Panc1 (cell line): ENCODE data around the gene ADPRHL1. TPM values are rescaled to one million over a fixed set of nuclear protein-coding genes. Genes with fewer than 3 reads are reported as not detected.

ENCODE experiments used
- ATAC-seq: fragments of 200-7000 bp; cut with Tn5 transposase; 2 replicates; pipeline ENCODE4 v1.9.1; 2020; ENCODE audit warnings: mild to moderate bottlenecking, moderate library complexity
- BruUV-seq: library from RNA; stranded (reverse); fragments of 400-500 nt; replicated peaks from 2 replicates; lab custom pipeline; 2021; lab: Mats Ljungman, UMichigan
- CTCF ChIA-PET: fragments of 300-600 bp; sonication (Branson Sonifier 250); formaldehyde crosslinking; loops from one replicate; lab custom pipeline; 2022; ENCODE audit warnings: antibody characterized with exemption; lab: Charles Lee
- POLR2A ChIA-PET: fragments of 300-600 bp; sonication (Branson Sonifier 250); formaldehyde crosslinking; loops from one replicate; lab custom pipeline; 2022; ENCODE audit warnings: antibody characterized with exemption; lab: Charles Lee
- DNase-seq: peaks from one replicate; pipeline ENCODE4 v3.0.0-alpha.2; 2010; ENCODE audit warnings: low read depth, low spot score
- H3K27ac ChIP-seq: 2 replicates; pipeline ENCODE4 v1.5.1; 2011; ENCODE audit warnings: mild to moderate bottlenecking, low read length, inconsistent platforms
- H3K27me3 ChIP-seq: fragments of 200-500 bp; sonication (Bioruptor generic); 2 replicates; pipeline ENCODE4 v1.6.0; 2014; ENCODE audit warnings: low read length, inconsistent platforms; ENCODE audit not compliant: control insufficient read depth, insufficient read depth
- H3K36me3 ChIP-seq: fragments of 200-500 bp; sonication (Bioruptor generic); 2 replicates; pipeline ENCODE4 v1.5.1; 2014; ENCODE audit warnings: inconsistent platforms, mild to moderate bottlenecking, low read length, moderate library complexity; ENCODE audit not compliant: control insufficient read depth, insufficient read depth
- H3K4me1 ChIP-seq: 2 replicates; pipeline ENCODE4 v1.5.1; 2011; ENCODE audit warnings: inconsistent platforms, mild to moderate bottlenecking, low read length, moderate library complexity; ENCODE audit not compliant: control insufficient read depth, insufficient read depth
- H3K4me3 ChIP-seq, 2 experiments: 2 replicates each; pipeline ENCODE4 v1.5.1; 2011 to 2012; ENCODE audit warnings: low read depth in 2 of 2, low read length in 2 of 2, mild to moderate bottlenecking in 2 of 2, inconsistent platforms in 1 of 2, moderate library complexity in 1 of 2
- H3K9me3 ChIP-seq: fragments of 200-500 bp; sonication (Bioruptor generic); 2 replicates; pipeline ENCODE4 v1.5.1; 2014; ENCODE audit warnings: low read depth, mild to moderate bottlenecking, inconsistent platforms, low read length, moderate library complexity; ENCODE audit not compliant: control insufficient read depth, insufficient read depth
- POLR2AphosphoS5 ChIP-seq: IDR thresholded peaks from 2 replicates; pipeline ENCODE4 v1.6.1; 2012; ENCODE audit warnings: mild to moderate bottlenecking, low read depth, low read length, moderate library complexity
- SIN3A ChIP-seq: IDR thresholded peaks from 2 replicates; pipeline ENCODE4 v1.6.1; 2012; ENCODE audit warnings: low read depth, mild to moderate bottlenecking, low read length, moderate library complexity, borderline replicate concordance; ENCODE audit not compliant: insufficient read depth
- TCF7L2 ChIP-seq: IDR thresholded peaks from 2 replicates; pipeline ENCODE4 v1.6.1; 2011; ENCODE audit warnings: mild to moderate bottlenecking, low read depth, low read length, inconsistent platforms
- in situ Hi-C: cut with HindIII; loops from 2 replicates; pipeline ENCODE4 v1.10.0; 2016; ENCODE audit warnings: low sequenced_read_pairs, low pct_unique_long_range_greater_than_20kb
- intact Hi-C: fragments of 100-400 bp; cut with micrococcal nuclease; formaldehyde crosslinking; loops from one replicate; pipeline ENCODE4 v1.10.0; 2022; ENCODE audit not compliant: unreplicated experiment
- total RNA-seq: library from RNA; stranded (reverse); gene quantifications from one replicate; pipeline ENCODE4 v1.2.1, GENCODE V29; 2021; ENCODE audit not compliant: unreplicated experiment
- TF ChIP-seq, protein P1 (sequence below), 2 experiments: IDR thresholded peaks; 2 replicates each; pipeline ENCODE4 v1.6.1; 2011 to 2012; ENCODE audit warnings: low read depth in 2 of 2, control low read depth in 1 of 2, low read length in 1 of 2, mild to moderate bottlenecking in 1 of 2, moderate library complexity in 1 of 2; ENCODE audit not compliant: insufficient read depth in 1 of 2
- TF ChIP-seq, protein P2 (sequence below): fragments of 450-650 bp; IDR thresholded peaks from 2 replicates; pipeline ENCODE4 v1.5.1; 2017; ENCODE audit warnings: mild to moderate bottlenecking

ADPRHL1 gene
- total RNA-seq, 1 experiment from 2014 or later = 4.8 TPM

DNA sequence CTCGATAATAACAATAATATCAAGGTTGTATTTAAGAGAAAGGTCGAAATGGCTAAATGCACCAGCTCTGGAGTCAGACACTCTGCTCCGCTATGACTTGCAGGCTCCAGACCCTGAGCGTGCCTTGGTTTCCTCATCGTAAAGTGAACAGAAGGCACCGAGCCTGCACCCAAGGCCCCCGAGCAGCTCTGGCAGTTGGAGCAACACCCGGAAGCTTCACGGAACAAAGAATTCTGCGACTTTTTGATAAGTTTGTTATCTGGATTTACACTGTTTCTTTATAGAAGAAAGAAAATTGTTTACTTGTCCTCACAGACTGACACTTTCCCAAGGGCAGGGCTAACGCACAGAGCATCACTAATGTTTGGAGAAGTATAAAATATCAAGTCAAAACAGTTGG is 93.7 kb downstream of the ADPRHL1 start:
- in situ Hi-C loops (no loop called here), intact Hi-C loops (no loop called here)
- Histone ChIP-seq H3K4me1 (no peaks in the 10 kb centered on the region), H3K9me3 (no peaks in the 10 kb centered on the region), H3K4me3 (no peak overlapping the region), H3K27me3 (no peaks in the 10 kb centered on the region), H3K36me3 (no peaks in the 10 kb centered on the region; the same call in 1 of the 2 replicates), H3K27ac (no peak overlapping the region)
- BruUV-seq = no TSS peak
- ChIA-PET POLR2A (no interaction called here), CTCF (no interaction called here)
- DNase-seq = no peak
- no peak for ATAC-seq
- no peak for TF ChIP-seq POLR2AphosphoS5
- TF ChIP-seq, protein P1, sequence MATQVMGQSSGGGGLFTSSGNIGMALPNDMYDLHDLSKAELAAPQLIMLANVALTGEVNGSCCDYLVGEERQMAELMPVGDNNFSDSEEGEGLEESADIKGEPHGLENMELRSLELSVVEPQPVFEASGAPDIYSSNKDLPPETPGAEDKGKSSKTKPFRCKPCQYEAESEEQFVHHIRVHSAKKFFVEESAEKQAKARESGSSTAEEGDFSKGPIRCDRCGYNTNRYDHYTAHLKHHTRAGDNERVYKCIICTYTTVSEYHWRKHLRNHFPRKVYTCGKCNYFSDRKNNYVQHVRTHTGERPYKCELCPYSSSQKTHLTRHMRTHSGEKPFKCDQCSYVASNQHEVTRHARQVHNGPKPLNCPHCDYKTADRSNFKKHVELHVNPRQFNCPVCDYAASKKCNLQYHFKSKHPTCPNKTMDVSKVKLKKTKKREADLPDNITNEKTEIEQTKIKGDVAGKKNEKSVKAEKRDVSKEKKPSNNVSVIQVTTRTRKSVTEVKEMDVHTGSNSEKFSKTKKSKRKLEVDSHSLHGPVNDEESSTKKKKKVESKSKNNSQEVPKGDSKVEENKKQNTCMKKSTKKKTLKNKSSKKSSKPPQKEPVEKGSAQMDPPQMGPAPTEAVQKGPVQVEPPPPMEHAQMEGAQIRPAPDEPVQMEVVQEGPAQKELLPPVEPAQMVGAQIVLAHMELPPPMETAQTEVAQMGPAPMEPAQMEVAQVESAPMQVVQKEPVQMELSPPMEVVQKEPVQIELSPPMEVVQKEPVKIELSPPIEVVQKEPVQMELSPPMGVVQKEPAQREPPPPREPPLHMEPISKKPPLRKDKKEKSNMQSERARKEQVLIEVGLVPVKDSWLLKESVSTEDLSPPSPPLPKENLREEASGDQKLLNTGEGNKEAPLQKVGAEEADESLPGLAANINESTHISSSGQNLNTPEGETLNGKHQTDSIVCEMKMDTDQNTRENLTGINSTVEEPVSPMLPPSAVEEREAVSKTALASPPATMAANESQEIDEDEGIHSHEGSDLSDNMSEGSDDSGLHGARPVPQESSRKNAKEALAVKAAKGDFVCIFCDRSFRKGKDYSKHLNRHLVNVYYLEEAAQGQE (IDR thresholded peaks at IDR 0.05; ENCODE audit: insufficient read depth in 1 of 2, low read depth in 2 of 2, low read length in 1 of 2) = no peak
- TF ChIP-seq, protein P2, sequence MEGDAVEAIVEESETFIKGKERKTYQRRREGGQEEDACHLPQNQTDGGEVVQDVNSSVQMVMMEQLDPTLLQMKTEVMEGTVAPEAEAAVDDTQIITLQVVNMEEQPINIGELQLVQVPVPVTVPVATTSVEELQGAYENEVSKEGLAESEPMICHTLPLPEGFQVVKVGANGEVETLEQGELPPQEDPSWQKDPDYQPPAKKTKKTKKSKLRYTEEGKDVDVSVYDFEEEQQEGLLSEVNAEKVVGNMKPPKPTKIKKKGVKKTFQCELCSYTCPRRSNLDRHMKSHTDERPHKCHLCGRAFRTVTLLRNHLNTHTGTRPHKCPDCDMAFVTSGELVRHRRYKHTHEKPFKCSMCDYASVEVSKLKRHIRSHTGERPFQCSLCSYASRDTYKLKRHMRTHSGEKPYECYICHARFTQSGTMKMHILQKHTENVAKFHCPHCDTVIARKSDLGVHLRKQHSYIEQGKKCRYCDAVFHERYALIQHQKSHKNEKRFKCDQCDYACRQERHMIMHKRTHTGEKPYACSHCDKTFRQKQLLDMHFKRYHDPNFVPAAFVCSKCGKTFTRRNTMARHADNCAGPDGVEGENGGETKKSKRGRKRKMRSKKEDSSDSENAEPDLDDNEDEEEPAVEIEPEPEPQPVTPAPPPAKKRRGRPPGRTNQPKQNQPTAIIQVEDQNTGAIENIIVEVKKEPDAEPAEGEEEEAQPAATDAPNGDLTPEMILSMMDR = no peak
- no peak for TF ChIP-seq TCF7L2
- TF ChIP-seq SIN3A = no peak

DNA sequence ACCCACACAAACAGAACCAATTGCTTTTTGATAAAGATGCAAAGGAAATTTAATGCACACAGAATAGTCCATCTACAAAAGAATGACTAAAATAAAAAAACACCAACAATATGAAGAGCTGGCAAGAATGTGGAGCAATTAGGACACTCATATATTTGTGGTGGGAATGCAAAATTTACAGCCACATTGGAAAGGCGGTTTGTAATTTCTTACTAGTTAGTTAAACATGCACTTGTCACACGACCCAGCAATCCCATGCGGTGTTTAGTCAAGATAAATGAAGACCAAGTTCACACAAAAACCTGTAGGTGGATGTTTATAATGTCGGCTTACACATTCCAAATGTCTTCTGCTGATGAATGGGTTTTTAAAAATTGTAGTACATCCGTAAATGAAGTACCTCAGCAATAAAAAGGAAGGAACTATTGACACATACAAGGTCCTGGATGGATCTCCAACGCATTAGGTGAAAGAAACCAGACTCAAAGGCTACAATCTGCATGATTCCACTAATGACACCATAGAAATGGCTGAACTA is 94.6 kb downstream of the ADPRHL1 start:
- intact Hi-C loops (no loop called here), in situ Hi-C loops (no loop called here)
- no peak for TF ChIP-seq TCF7L2
- TF ChIP-seq, protein P1 (IDR thresholded peaks at IDR 0.05; ENCODE audit: insufficient read depth in 1 of 2, low read depth in 2 of 2, low read length in 1 of 2) = no peak
- no peak for TF ChIP-seq POLR2AphosphoS5
- TF ChIP-seq, protein P2 = no peak
- no peak for TF ChIP-seq SIN3A
- no TSS peak for BruUV-seq
- Histone ChIP-seq H3K27me3 (no peaks in the 10 kb centered on the region), H3K9me3 (no peaks in the 10 kb centered on the region), H3K27ac (no peak overlapping the region), H3K4me3 (no peak overlapping the region), H3K4me1 (no peaks in the 10 kb centered on the region), H3K36me3 (no peaks in the 10 kb centered on the region; the same call in 1 of the 2 replicates)
- DNase-seq = no peak
- CTCF ChIA-PET = no interaction called here
- POLR2A ChIA-PET = no interaction called here
- no peak for ATAC-seq
